Measurements from ENCODE around the gene PRMT5. TPM values are rescaled to one million over a fixed set of nuclear protein-coding genes. Genes with fewer than 3 reads are reported as not detected.
"Not testable (repeated sequence)": the region's sequence is repeated elsewhere in the genome, so short reads cannot be mapped to it uniquely, and the experiment has no call there.

Gene PRMT5
- total RNA-seq, 2 experiments from 2014 or later = 107 to 116 TPM

- H3K36me3 Mint-ChIP-seq (ENCODE audit: low read depth) = no peaks in the 10 kb centered on the region
- intact Hi-C loops (cut with micrococcal nuclease) = no loop called here
- H3K4me3 Mint-ChIP-seq = no peak overlapping the region
- no peak overlapping the region for H3K27ac Mint-ChIP-seq
- no peak for ATAC-seq
- TF ChIP-seq CTCF (IDR thresholded peaks at IDR 0.05) = no peak
- no peaks in the 10 kb centered on the region for H3K9me3 Mint-ChIP-seq
- no peaks in the 10 kb centered on the region for H3K4me1 Mint-ChIP-seq (ENCODE audit: low read depth)
- H3K27me3 Mint-ChIP-seq = no peaks in the 10 kb centered on the region
- POLR2A ChIA-PET = no interaction called here
- DNase-seq = no peak
- CTCF ChIA-PET = interaction anchor here (1.4 to 12.5 kb wide), 5 partner anchors 11 to 100 kb away, joined by 4 to 209 read pairs (median 29); partner anchors contain the start of genes AJUBA, CDH24 and PRMT5
Measured at GRCh38 chr14:22971152-22971551, 42.0 kb upstream of the PRMT5 start.

GRCh38 chr14:22966783-22967269 lies 37.6 kb upstream of the PRMT5 start:
- Mint-ChIP-seq H3K4me3 (no peak overlapping the region), H3K27me3 (no peaks in the 10 kb centered on the region), H3K4me1 (ENCODE audit: low read depth) (no peaks in the 10 kb centered on the region), H3K27ac (no peak overlapping the region), H3K9me3 (no peaks in the 10 kb centered on the region), H3K36me3 (ENCODE audit: low read depth) (no peaks in the 10 kb centered on the region)
- ChIA-PET POLR2A (interaction anchor here (0.6 kb wide), 1 partner anchor 1087 kb away, joined by 3 read pairs; no protein-coding TSS in a partner anchor), CTCF (interaction anchor here (4.0 to 12.5 kb wide), 3 partner anchors 17 to 92 kb away, joined by 20 to 209 read pairs (median 201); partner anchors contain the start of genes AJUBA and CDH24)
- no peak for DNase-seq
- TF ChIP-seq CTCF (IDR thresholded peaks at IDR 0.05) = no peak
- ATAC-seq = no peak
- intact Hi-C loops (cut with micrococcal nuclease) = no loop called here

GRCh38 chr14:22965916-22966782 lies 37.0 kb upstream of the PRMT5 start:
- not testable (repeated sequence) for H3K27ac Mint-ChIP-seq
- POLR2A ChIA-PET = interaction anchor here (0.6 kb wide), 1 partner anchor 1087 kb away, joined by 3 read pairs; no protein-coding TSS in a partner anchor

GRCh38 chr14:22962061-22962676 lies 33.0 kb upstream of the PRMT5 start:
- no peaks in the 10 kb centered on the region for H3K9me3 Mint-ChIP-seq
- no peak for TF ChIP-seq CTCF (IDR thresholded peaks at IDR 0.05)

More at GRCh38 chr14:22965916-22966782, 37.0 kb upstream of the PRMT5 start:
- intact Hi-C loops (cut with micrococcal nuclease); H3K36me3 Mint-ChIP-seq (ENCODE audit: low read depth); H3K27me3 Mint-ChIP-seq; ATAC-seq; H3K4me1 Mint-ChIP-seq (ENCODE audit: low read depth); H3K4me3 Mint-ChIP-seq; H3K9me3 Mint-ChIP-seq; DNase-seq: not testable (repeated sequence)
- CTCF ChIA-PET = interaction anchor here (4.0 kb wide), 1 partner anchor 28 kb away, joined by 20 read pairs; no protein-coding TSS in a partner anchor

More at GRCh38 chr14:22962061-22962676, 33.0 kb upstream of the PRMT5 start:
- Mint-ChIP-seq H3K4me1 (ENCODE audit: low read depth) (peaks cover 6% of the 10 kb centered on the region), H3K27me3 (no peaks in the 10 kb centered on the region), H3K36me3 (ENCODE audit: low read depth) (no peaks in the 10 kb centered on the region), H3K4me3 (no peak overlapping the region), H3K27ac (no peak overlapping the region)
- ChIA-PET POLR2A (no interaction called here), CTCF (interaction anchor here (0.9 to 3.7 kb wide), 8 partner anchors 11 to 405 kb away, joined by 3 to 43 read pairs (median 8); partner anchors contain the start of genes AJUBA and PRMT5)
- ATAC-seq (no peak), DNase-seq (no peak)
- intact Hi-C loops (cut with micrococcal nuclease) = no loop called here

Measured in activated CD8-positive, alpha-beta T cell treated with anti-CD3 and anti-CD28 coated beads for 36 hours (primary cell).